GM20000 (cell line): ENCODE measurements around the gene HOXA7.

Experiments used
- DNase-seq: peaks from one replicate; pipeline ENCODE4 v3.0.0; 2012; ENCODE audit warnings: low spot score
- CTCF ChIP-seq: IDR thresholded peaks from 2 replicates; pipeline ENCODE4 v1.5.1; 2012; ENCODE audit warnings: mild to moderate bottlenecking, control low read depth; ENCODE audit errors: extremely low read depth, missing control alignments

The HOXA7 gene

DNA sequence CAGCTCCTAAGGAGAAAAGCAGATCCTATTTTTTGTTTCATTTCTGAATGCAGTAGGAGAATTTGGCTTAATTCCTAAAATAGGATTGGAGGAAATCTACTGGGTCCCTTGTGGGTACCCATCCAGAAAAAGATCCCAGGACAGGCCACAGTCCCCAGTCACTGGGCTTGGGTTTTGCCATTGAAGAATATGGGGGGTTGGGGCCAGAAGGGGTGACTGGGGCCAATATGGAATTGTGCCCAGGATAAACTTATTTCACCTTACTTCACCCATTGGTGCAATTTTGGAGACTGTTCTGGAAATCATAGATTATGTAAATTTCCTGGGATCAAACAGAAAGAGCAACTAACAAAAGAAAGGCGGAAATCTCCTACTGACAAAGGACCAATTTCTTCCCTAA is 18.0 kb downstream of the HOXA7 start:
- no peak for TF ChIP-seq CTCF
- no peak for DNase-seq

DNA sequence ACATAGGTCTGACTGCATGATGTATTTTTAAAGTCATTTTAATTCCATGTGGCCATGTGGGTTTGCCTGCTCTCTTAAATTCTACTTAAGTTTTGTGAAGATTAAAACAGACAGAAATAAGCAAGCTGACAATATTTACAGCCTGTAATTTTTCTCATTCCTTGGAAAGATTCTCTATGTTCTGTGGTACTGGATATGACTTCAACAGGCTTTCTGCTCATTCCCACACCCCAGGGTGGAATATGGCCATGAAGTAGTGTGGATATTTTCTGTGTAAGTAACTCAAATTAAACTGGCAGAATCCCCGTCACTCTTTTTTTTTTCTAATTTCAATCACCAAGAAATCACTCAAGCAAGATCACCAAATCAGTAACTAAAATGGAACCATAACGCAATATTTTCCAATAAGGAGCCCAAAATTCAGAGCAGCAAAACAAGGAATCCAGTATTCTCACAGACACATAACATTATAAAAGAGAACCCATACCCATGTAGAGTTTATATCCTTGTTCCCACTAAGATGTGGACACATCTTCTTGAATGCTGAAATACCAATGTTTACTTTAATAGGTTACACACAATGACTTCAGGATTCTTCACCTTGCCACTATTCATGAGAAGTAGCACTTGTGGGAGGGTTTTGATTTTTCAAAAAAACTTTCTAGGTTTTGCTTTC is 18.7 kb downstream of the HOXA7 start:
- TF ChIP-seq CTCF, result no peak
- DNase-seq, result no peak

- no peak for DNase-seq
- TF ChIP-seq CTCF, result no peak
Measured at GRCh38 chr7:27134392-27134791, 22.1 kb downstream of the HOXA7 start.

DNA sequence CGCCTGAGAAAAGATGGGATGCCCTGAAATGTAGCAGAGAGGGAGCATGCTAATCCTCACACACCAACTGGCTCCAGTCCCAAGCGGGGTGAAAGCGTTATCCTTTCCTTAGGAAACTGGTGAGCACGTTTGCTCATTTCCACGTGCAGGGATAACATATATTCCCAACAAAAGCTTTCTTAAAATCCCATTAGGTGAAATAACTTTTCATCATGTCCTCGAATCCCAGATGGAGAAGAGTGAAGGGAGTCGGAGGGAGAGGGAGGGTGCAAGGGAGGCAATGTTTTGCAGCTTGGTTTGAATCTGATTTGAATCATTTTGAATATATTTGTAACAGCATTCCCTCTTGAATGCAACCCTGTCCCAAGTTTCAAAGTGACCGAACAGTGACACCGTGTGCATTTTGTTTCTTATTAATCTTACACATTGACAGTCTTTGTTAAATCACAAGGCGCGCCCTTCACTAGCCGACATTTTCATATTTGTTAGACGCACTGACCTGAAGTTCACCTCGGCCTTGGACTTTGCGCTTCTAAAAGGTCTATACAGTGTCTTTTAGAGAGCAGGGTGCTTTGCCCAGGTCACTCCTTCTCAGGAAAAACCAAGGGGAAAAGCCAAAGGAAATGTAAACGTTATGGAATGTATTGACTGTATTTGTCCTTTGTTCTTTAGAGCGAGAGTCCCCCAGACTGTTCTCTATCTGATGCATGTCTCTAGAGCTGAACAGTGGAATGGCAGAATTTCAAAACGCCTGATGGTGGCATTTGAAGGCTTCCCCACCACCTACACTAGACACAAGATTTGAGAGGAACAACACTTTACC is 22.9 kb downstream of the HOXA7 start:
- no peak for TF ChIP-seq CTCF

DNA sequence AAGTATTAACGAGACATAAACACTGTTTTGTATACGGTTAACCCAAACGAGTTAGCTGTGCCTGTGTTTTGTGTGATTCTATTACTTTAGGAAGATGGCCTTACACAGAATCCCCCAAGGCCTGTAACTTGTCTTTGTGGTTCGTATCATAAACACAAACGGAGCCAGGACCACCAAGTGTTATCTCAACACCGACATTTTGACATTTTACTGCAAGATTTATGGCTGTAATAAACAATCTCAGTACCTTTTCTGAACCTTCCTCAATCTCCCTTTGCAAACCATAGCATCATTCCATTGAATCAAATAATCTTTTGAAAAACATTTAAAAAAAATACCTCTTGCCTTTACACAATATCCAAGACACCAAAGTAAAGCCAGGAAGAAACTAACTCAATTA is 23.5 kb downstream of the HOXA7 start:
- TF ChIP-seq CTCF, result no peak
- DNase-seq, result no peak

More for the DNA sequence above, 22.9 kb downstream of the HOXA7 start:
- no peak for DNase-seq

GRCh38 chr7:27132214-27132613 is 24.3 kb downstream of the HOXA7 start:
- DNase-seq, result no peak
- TF ChIP-seq CTCF, result no peak

- DNase-seq, result no peak
- no peak for TF ChIP-seq CTCF
Measured at GRCh38 chr7:27131390-27131819, 25.1 kb downstream of the HOXA7 start.
